ENCODE measurements around the gene RASSF7. TPM values are rescaled to one million over a fixed set of nuclear protein-coding genes. Genes with fewer than 3 reads are reported as not detected.

Gene RASSF7
- total and polyA plus RNA-seq, 2 donors (not counting 3 experiments of a cell fraction or from before 2014, with no cell fraction given), result 14.1 to 19.9 TPM

- Histone ChIP-seq H3K9me3 (replicated peaks; ENCODE audit: control insufficient read depth, insufficient read depth, low read length) (no peaks in the 10 kb centered on the region), H3K79me2 (ENCODE audit: control insufficient read depth, insufficient read depth, low read length) (peaks cover 32% of the 10 kb centered on the region), H2AFZ (ENCODE audit: low read depth, low read length) (peak overlapping the region; percentile 98), H3K36me3 (ENCODE audit: control insufficient read depth in 2 of 2, extremely low read depth in 1 of 2, insufficient read depth in 2 of 2, low read length in 2 of 2) (no peaks in the 10 kb centered on the region), H3K4me2 (ENCODE audit: insufficient read depth, low read length) (peak overlapping the region; percentile 67), H4K20me1 (replicated peaks; ENCODE audit: control insufficient read depth, extremely low read depth, insufficient read depth, low read length) (no peaks in the 10 kb centered on the region), H3K9ac (replicated peaks; ENCODE audit: extremely low read depth, insufficient read depth, low read length) (no peak overlapping the region), H3K27me3 (ENCODE audit: control insufficient read depth in 2 of 2, insufficient read depth in 2 of 2, low read length in 2 of 2) (peaks cover 8 to 10% of the 10 kb centered on the region in 2 experiments), H3K4me1 (ENCODE audit: control insufficient read depth, extremely low read depth, insufficient read depth, low read length) (peaks cover 14% of the 10 kb centered on the region), H3K4me3 (replicated peaks in 1 of 3; ENCODE audit: insufficient read depth in 1 of 3, low read depth in 1 of 3, low read length in 3 of 3) (peak overlapping the region; percentile 29 to 51 (median 40)), H3K27ac (ENCODE audit: insufficient read depth, low read depth, low read length) (no peak overlapping the region), H3K9me1 (replicated peaks; ENCODE audit: control insufficient read depth, extremely low read depth, insufficient read depth, low read length) (no peaks in the 10 kb centered on the region)
- ChIA-PET POLR2A (no interaction called here), CTCF (interaction anchor here (1.0 to 1.8 kb wide), 5 partner anchors 10 to 201 kb away, joined by 3 to 7 read pairs (median 4); no protein-coding TSS in a partner anchor)
- dilution Hi-C loops (cut with MboI; ENCODE audit: extremely low pct_ligation_motif_present, low sequenced_read_pairs), result no loop called here
- no TSS peak for BruUV-seq (replicated peaks)
- DNase-seq (ENCODE audit: low read depth, low spot score) (peak; percentile 16), FAIRE-seq (no peak)
- intact Hi-C loops (cut with micrococcal nuclease), result loop anchor here (5.0 kb wide), 1 partner anchor 38 kb away; no protein-coding TSS in a partner anchor
- TF ChIP-seq MYC (IDR thresholded peaks at IDR 0.05; ENCODE audit: low read depth, low read length) (no peak), JUN (IDR thresholded peaks at IDR 0.05; ENCODE audit: borderline replicate concordance, insufficient read depth, insufficient read length, low read depth) (no peak), CTCF (IDR thresholded peaks at IDR 0.05; ENCODE audit: extremely low read depth in 1 of 2, insufficient read depth in 1 of 2, low read depth in 1 of 2, low read length in 2 of 2) (no peak), FOS (IDR thresholded peaks at IDR 0.05; ENCODE audit: borderline replicate concordance, insufficient read depth, low read length) (no peak), EZH2 (IDR thresholded peaks at IDR 0.05; ENCODE audit: borderline replicate concordance, low read depth, low read length, severe bottlenecking) (no peak), GATA2 (IDR thresholded peaks at IDR 0.05; ENCODE audit: insufficient read depth, insufficient read length, low read depth, low read length) (no peak), POLR2AphosphoS5 (IDR thresholded peaks at IDR 0.05; ENCODE audit: insufficient read depth, low read depth, low read length) (no peak), POLR2A (IDR thresholded peaks at IDR 0.05; ENCODE audit: low read depth, low read length) (no peak), MAX (IDR thresholded peaks at IDR 0.05; ENCODE audit: insufficient read depth, insufficient read length) (no peak)
These were observed 14.0 kb downstream of the RASSF7 start for GRCh38 chr11:574632-575312.
